ENCODE data around the gene CAPN7. TPM values are rescaled to one million over a fixed set of nuclear protein-coding genes. Genes with fewer than 3 reads are reported as not detected.

Gene CAPN7
- total RNA-seq, 3 donors from 2014 or later, result 22.9 to 24.7 (median 24.2) TPM

DNA sequence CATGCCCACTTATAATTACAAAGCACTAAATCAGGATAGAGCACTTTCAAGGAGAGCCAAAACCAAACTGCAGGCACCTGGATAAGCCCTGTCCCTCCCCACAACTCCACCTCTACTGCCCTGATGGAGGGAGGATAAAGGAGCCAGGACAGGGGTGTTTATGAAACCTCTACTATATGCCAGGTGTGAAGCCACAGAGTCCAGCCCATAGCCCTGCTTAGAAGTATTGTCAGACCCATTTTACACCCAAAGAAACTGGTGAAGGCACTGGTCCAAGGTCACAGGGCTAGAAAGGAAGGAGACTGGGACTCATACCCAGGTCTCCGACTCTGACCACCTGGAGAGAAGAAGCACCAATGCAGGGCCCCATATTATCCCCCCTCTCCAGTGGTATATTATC is 77.7 kb downstream of the CAPN7 start:
- DNase-seq (no peak), ATAC-seq (no peak)
- Mint-ChIP-seq H3K4me1 (ENCODE audit: low read depth) (peaks cover 85% of the 10 kb centered on the region), H3K9me3 (no peaks in the 10 kb centered on the region), H3K4me3 (no peak overlapping the region), H3K36me3 (ENCODE audit: insufficient read depth) (peaks cover 11% of the 10 kb centered on the region), H3K27me3 (ENCODE audit: low read depth) (no peaks in the 10 kb centered on the region)

DNA sequence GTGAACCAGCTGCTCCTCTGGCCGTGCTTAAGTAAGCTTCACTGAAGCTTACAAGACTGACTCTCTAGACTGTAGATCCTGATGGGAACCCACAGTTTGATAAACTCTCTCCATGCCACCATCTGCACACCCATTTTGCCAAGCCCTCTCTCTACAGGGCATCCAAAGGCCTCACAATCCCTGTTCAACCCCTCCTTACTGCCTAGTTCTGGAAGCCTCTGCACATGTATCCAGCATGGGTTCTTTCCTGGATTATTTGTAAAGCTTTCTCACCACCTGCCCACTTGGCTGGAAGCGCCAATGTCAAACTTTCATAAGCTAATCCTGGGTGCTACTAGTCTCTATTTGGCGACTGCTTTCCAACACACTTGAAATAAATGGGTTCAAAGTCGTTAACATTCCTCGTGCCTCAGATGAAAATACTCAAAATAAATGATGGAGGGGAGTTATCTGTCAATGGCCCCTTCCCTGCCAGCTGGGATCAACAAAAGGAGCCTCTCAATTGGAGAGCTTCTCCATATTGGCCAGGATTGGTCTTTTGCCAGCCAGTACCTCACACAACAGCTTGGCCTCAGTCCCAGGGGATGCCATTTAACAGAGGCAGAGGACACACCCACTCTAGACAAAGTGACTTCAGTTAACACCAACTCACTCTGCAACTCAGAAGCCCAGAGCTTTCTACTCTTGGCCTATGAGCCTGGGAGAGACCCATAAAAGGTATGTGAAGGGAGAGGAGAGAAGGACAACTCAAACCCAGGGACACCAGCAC is 78.3 kb downstream of the CAPN7 start:
- Mint-ChIP-seq H3K36me3 (ENCODE audit: insufficient read depth) (peaks cover 11% of the 10 kb centered on the region), H3K9me3 (no peaks in the 10 kb centered on the region), H3K4me3 (no peak overlapping the region), H3K27me3 (ENCODE audit: low read depth) (no peaks in the 10 kb centered on the region), H3K4me1 (ENCODE audit: low read depth) (peaks cover 86% of the 10 kb centered on the region)
- ATAC-seq (no peak), DNase-seq (no peak)

DNA sequence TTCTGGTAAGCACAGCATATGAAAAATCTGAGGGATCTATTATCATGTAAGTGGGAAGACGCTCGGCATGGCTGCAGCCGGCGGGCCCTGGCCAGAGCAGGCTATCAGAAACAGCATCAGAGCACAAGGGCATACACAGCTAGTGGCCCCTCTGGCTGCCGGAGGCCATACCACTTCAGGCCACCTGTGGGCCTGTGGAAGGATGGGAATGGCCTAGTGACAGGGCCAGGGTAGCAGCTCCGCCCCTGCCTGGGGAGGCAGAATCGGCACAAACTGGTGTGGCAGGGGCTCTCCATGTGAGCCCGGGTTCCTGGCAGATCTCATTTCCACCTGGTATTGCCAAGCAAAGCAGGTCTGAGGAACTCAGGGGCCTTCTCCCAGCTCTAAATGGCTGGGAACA is 80.0 kb downstream of the CAPN7 start:
- Mint-ChIP-seq H3K27me3 (ENCODE audit: low read depth) (no peaks in the 10 kb centered on the region), H3K4me1 (ENCODE audit: low read depth) (peaks cover 86% of the 10 kb centered on the region), H3K9me3 (no peaks in the 10 kb centered on the region), H3K36me3 (ENCODE audit: insufficient read depth) (peaks cover 11% of the 10 kb centered on the region), H3K4me3 (no peak overlapping the region)
- DNase-seq (no peak), ATAC-seq (no peak)

DNA sequence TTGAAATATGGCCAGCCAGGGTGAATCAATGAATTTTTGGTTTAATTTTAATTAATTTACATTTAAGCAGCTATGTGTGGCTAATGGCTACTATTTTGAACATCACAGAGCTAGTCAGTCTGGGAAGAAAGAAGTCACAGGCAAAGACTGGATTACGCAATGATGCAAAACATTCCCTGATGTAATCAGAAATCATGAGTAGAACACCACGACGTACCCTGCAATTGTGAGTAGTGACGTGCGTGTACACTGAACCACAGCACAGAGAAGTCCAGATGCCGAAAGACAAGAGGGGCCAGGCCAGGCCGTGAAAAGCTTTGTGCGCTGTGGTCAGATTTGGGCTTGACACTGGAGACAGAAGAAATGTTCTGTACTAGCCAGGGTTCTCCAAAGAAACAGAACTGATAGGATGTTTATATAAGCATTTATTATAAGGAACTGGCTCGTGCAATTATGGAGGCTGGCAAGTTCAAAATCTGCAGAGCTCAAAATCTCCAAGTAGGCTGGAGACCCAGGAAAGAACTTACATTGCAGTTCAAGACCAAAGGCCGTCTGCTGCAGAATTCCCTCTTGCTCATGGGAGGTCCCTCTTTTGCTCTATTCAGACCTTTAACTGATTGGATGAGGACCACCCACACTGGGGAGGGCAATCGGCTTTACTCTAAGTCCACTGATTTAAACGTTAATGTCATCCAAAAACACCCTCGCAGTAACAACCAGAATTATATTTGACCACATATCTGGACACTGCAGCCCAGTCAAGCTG is 81.7 kb downstream of the CAPN7 start:
- ATAC-seq, result no peak
- H3K9me3 Mint-ChIP-seq, result no peaks in the 10 kb centered on the region
- H3K4me3 Mint-ChIP-seq, result no peak overlapping the region
- H3K4me1 Mint-ChIP-seq (ENCODE audit: low read depth), result peaks cover 90% of the 10 kb centered on the region
- no peak for DNase-seq
- peaks cover 11% of the 10 kb centered on the region for H3K36me3 Mint-ChIP-seq (ENCODE audit: insufficient read depth)
- H3K27me3 Mint-ChIP-seq (ENCODE audit: low read depth), result no peaks in the 10 kb centered on the region

DNA sequence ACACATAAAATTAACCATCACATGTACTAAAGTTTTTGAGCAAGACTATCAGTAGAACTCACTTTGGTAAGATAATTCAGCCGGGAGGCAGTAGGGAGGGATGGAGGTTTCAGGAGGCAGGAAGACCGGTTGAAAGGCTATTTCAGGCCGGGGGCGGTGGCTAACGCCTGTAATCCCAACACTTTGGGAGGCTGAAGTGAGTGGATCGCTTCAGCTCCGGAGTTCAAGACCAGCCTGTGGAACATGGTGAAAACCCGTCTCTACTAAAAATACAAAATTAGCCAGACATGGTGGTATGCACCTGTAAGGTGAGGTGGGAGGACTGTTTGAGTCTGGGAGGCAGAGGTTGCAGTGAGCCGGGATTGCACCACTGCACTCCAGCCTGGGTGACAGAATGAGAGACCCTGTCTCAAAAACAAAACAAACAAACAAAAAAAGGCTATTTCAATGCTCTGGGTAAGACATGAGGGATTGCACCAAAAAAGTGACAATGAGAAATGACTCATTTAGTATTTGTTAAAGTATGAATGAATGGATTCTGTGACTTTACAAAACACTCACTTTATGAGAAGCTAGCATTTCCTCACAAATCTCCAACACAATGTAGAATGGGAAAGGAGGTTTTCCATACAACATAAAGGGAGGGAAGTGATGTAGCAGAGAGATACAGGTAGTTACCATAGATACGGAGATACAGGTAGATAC is 82.4 kb downstream of the CAPN7 start:
- H3K4me3 Mint-ChIP-seq, result no peak overlapping the region
- H3K9me3 Mint-ChIP-seq, result no peaks in the 10 kb centered on the region
- H3K4me1 Mint-ChIP-seq (ENCODE audit: low read depth), result peaks cover 91% of the 10 kb centered on the region
- no peak for DNase-seq
- peaks cover 14% of the 10 kb centered on the region for H3K36me3 Mint-ChIP-seq (ENCODE audit: insufficient read depth)
- H3K27me3 Mint-ChIP-seq (ENCODE audit: low read depth), result no peaks in the 10 kb centered on the region
- ATAC-seq, result no peak

DNA sequence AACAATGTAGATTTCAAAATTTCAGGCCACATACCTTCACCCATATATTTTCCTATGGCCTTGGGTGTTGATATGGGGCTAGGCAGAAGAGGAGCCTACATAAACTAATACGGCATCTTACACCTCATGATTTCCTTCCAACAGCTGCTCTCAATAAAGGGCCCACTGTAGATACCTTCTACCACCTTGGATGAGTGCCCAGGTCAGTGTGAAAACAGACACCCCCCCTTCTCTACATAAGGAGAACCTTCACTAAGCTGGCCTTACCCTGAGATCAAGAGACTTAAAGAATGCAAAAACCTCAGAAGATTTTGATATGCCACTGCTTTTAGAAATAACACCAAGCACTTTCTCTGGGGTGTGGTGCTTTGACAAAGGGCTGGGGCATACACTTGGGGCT is 83.6 kb downstream of the CAPN7 start:
- no peak for DNase-seq
- ATAC-seq, result no peak
- Mint-ChIP-seq H3K36me3 (ENCODE audit: insufficient read depth) (peaks cover 17% of the 10 kb centered on the region), H3K9me3 (no peaks in the 10 kb centered on the region), H3K4me1 (ENCODE audit: low read depth) (peaks cover 87% of the 10 kb centered on the region), H3K27me3 (ENCODE audit: low read depth) (no peaks in the 10 kb centered on the region), H3K4me3 (no peak overlapping the region)

DNA sequence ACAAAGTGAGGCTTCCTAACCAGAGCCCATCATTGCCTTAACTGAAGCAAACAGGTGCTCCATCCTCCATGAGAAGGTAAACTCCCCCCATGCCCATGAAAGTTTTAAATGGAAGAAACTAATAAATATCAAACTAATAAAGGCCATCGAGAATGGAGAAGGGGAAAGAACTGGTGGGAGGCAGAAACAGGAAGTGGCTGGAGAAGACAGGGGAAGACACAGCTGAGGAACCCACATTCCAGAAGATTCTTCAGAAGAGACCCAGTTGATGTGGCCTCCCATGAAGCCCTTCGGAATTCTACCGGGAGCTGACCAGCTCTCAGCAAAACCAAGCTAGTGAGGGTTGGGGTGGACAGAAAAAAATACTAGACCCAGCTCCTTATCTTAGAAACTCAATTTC is 84.7 kb downstream of the CAPN7 start:
- no peak for DNase-seq
- Mint-ChIP-seq H3K4me1 (ENCODE audit: low read depth) (peaks cover 90% of the 10 kb centered on the region), H3K4me3 (peak overlapping the region; percentile 13), H3K36me3 (ENCODE audit: insufficient read depth) (peaks cover 25% of the 10 kb centered on the region), H3K27me3 (ENCODE audit: low read depth) (no peaks in the 10 kb centered on the region), H3K9me3 (no peaks in the 10 kb centered on the region)
- no peak for ATAC-seq

DNA sequence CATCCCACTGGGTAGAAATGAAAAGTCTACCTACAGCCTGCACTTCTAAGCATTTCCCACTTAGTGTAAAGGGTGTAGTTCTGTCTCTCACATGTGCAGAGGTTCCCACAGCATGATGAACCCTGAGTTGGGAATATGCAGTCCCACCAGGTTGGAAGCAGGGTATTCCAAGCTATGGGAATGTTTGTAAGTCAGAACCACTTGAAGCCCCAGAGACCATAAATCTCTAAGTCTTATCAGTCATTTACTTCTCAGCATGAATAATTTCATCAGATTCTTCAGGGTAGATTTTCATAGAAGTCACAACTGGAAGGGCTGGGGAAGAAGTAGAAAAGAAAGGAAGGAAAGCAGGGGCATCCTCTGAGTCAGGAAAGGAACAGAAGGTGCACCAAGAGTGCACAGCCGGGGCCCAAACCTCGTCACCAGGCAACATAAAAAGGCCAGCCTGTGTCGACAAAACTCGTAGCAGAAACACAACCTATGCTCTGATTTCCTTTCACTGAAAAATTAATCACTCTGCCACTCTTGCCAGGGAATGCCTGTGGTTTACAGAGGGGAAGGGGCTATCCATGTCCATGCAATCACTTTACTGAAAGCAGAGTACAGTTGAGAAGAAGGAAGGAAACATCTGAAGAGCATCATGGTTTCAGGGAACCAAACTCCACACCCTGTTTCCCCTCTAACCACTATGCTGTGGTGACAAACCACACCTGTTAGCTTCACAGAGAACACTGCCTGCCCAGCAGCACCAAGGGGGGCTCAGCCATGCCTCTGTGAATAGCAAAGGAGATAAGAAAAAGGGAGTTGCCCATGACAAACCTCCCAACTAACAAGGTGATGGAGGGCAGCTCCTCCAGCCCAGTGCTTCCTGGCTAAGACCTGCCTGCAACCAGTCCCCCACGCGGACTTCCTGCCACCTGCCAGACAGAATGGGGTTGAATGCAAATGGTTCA is 85.8 kb downstream of the CAPN7 start:
- ATAC-seq (peak; percentile 91 to 95), DNase-seq (peak; percentile 40)
- peaks cover 92% of the 10 kb centered on the region for H3K4me1 Mint-ChIP-seq (ENCODE audit: low read depth)
- peak overlapping the region; percentile 58 for H3K4me3 Mint-ChIP-seq
- peaks cover 24% of the 10 kb centered on the region for H3K36me3 Mint-ChIP-seq (ENCODE audit: insufficient read depth)
- H3K27me3 Mint-ChIP-seq (ENCODE audit: low read depth), result no peaks in the 10 kb centered on the region
- no peaks in the 10 kb centered on the region for H3K9me3 Mint-ChIP-seq

DNA sequence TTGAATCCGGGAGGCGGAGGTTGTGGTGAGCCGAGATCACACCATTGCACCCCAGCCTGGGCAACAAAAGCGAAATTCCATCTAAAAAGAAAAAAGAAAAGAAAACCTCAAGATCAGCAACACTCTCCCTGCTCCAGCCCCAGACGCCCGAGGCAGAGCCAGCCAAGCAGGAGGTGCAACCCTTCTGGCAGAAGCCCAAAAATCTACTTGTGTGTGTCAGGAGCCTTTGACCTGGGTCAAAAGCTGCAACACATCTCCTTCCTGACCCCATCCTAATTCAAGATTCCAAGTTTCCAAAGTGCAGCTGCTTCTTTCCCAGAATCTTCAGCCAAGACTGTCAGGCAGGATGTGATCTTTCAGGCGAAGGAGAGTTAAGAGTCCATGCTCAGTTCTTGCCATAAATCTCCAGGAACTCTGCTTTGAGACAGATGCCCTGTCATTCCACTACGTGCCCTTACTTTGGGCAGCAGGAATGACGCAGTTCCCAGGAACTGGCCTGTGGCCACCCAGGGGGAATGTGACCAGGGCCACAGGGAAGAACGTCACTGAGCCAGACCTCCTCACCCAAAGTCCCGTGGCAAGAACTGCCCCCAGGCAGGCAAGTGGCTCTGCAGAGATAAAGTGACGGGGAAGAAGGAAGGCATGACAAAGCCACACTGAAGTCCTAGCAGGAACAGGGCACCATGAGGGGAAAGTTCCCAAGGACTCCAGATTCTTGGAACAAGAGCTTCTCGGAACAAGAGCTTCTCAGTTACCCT is 86.9 kb downstream of the CAPN7 start:
- no peak for DNase-seq
- Mint-ChIP-seq H3K27me3 (ENCODE audit: low read depth) (no peaks in the 10 kb centered on the region), H3K36me3 (ENCODE audit: insufficient read depth) (peaks cover 26% of the 10 kb centered on the region), H3K4me1 (ENCODE audit: low read depth) (peaks cover 91% of the 10 kb centered on the region), H3K9me3 (no peaks in the 10 kb centered on the region), H3K4me3 (no peak overlapping the region)
- no peak for ATAC-seq

DNA sequence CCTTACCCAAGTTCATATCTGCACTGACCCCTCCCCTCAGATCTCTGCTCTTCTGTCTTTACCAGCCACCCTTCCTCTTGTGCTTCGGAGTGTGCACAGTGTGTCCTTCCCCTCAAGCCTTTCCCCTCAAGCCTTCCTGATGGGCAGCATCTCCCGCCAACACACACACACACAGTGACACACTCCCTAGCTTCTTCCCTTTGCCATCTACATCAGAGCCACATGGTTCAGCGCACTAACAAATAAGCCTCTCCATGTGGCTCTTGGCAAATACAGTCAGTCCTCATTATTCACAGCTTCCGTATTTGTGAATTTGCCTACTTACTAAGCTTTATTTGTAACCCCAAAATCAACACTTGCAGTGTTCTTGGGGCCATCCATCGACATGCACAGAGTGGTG is 88.9 kb downstream of the CAPN7 start:
- Mint-ChIP-seq H3K27me3 (ENCODE audit: low read depth) (no peaks in the 10 kb centered on the region), H3K4me1 (ENCODE audit: low read depth) (peaks cover 90% of the 10 kb centered on the region), H3K36me3 (ENCODE audit: insufficient read depth) (peaks cover 33% of the 10 kb centered on the region), H3K4me3 (no peak overlapping the region), H3K9me3 (no peaks in the 10 kb centered on the region)
- DNase-seq (no peak), ATAC-seq (no peak)

DNA sequence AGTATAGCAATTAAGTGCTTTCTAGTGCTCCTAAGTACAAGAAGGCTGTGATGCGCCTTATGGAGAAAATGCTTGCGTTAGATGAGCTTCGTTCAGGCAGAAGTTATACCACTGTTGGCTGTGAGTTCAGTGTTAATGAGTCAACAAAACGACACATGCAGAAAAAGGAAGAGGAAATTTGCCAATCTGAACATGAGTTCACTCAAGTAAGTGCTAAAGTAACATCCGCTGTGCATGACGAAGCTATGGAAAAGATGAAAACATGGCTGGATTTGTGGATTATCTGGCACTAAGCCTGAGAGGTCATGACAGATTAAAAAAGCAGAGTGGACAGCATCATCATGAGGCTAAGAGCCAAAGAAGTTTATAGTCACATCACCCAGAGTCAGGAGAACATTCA is 89.5 kb downstream of the CAPN7 start:
- DNase-seq, result no peak
- no peaks in the 10 kb centered on the region for H3K9me3 Mint-ChIP-seq
- no peak overlapping the region for H3K4me3 Mint-ChIP-seq
- peaks cover 91% of the 10 kb centered on the region for H3K4me1 Mint-ChIP-seq (ENCODE audit: low read depth)
- H3K27me3 Mint-ChIP-seq (ENCODE audit: low read depth), result no peaks in the 10 kb centered on the region
- no peak for ATAC-seq
- H3K36me3 Mint-ChIP-seq (ENCODE audit: insufficient read depth), result peaks cover 36% of the 10 kb centered on the region

DNA sequence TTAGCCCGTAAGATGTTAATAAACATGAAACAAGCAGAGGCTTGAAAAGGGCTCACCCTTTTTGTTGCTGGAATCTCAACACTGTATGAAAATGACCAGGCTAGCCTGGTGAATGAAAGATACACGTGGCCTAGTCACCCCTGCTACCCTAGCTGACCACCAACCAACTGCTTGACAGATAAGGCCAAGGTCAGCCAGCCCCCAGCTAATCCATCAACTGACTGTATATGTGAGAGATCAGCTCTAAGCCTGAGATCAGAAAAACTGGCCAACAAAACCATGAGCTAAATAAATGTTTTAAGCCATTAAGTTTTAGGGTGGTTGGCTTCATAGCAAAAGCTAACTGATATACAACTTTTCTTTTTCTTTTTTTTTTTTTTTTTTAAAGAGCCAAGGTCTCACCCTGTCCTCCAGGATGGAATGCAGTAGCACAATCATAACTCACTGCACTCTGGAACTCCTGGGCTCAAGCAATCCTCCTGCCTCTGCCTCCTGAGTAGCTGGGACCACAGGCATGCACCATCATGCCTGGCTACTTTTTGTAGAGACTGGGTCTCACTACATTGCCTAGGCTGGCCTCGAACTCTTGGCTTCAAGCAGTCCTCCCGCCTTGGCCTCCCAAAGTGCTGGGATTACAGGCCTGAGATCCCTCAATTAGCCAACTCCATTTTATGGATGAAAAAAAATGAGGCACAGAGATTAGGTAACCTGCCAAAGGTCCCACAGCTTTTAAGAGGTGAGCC is 91.7 kb downstream of the CAPN7 start:
- peaks cover 52% of the 10 kb centered on the region for H3K36me3 Mint-ChIP-seq (ENCODE audit: insufficient read depth)

DNA sequence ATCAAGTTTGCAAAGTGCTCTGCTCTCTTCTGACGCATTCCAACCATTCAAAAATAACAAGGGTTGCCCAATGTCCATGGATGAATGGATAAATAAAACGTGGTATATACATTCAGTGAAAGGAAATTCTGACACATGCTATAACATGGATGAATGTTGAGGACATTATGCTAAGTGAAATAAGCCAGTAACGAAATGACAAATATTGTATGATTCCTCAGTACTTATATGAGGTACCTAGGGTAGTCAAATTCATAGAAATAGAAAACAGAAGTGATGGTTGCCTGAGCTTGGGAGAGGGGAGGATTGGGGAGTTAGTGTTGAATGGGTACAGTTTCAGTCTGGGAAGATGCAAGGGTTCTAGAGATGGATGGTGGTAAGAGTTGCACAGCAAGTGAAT is 92.5 kb downstream of the CAPN7 start:
- ATAC-seq (peak; percentile 61 to 62), DNase-seq (no peak)
- peak overlapping the region; percentile 3 for H3K4me3 Mint-ChIP-seq
- peaks cover 85% of the 10 kb centered on the region for H3K4me1 Mint-ChIP-seq (ENCODE audit: low read depth)
- no peaks in the 10 kb centered on the region for H3K27me3 Mint-ChIP-seq (ENCODE audit: low read depth)
- H3K36me3 Mint-ChIP-seq (ENCODE audit: insufficient read depth), result peaks cover 55% of the 10 kb centered on the region
- H3K9me3 Mint-ChIP-seq, result no peaks in the 10 kb centered on the region

More for the DNA sequence above, 91.7 kb downstream of the CAPN7 start:
- DNase-seq (no peak), ATAC-seq (no peak)
- Mint-ChIP-seq H3K4me1 (ENCODE audit: low read depth) (peaks cover 87% of the 10 kb centered on the region), H3K27me3 (ENCODE audit: low read depth) (no peaks in the 10 kb centered on the region), H3K9me3 (no peaks in the 10 kb centered on the region), H3K4me3 (no peak overlapping the region)

Measured in activated T-cell treated with anti-CD3 and anti-CD28 coated beads, Interleukin-2, amount 50 U/mL, for 4 hours (primary cell).